Epithelial cell of proximal tubule (primary cell): Measurements from ENCODE around the gene CADPS. TPM values are rescaled to one million over a fixed set of nuclear protein-coding genes. Genes with fewer than 3 reads are reported as not detected.
"Not testable (repeated sequence)": the region's sequence is repeated elsewhere in the genome, so short reads cannot be mapped to it uniquely, and the experiment has no call there.

Experiments
- DNase-seq: peaks from one replicate; pipeline ENCODE4 v3.0.0-alpha.2; 2011; ENCODE audit warnings: low read depth
- H3K4me3 ChIP-seq: 2 replicates; pipeline ENCODE4 v1.5.1; 2011; ENCODE audit warnings: low read depth, mild to moderate bottlenecking, low read length
- CTCF ChIP-seq: conservative IDR thresholded peaks from 2 replicates; pipeline ENCODE4 v1.5.1; 2012; ENCODE audit warnings: low read depth, mild to moderate bottlenecking, low read length
- total RNA-seq: library from RNA; depleted of rRNA; stranded (reverse); fragments of >200 nt; gene quantifications from 2 replicates; pipeline ENCODE4 v1.2.3, GENCODE V29; 2015

Gene CADPS
- total RNA-seq, 1 donor from 2014 or later, result not detected

DNA sequence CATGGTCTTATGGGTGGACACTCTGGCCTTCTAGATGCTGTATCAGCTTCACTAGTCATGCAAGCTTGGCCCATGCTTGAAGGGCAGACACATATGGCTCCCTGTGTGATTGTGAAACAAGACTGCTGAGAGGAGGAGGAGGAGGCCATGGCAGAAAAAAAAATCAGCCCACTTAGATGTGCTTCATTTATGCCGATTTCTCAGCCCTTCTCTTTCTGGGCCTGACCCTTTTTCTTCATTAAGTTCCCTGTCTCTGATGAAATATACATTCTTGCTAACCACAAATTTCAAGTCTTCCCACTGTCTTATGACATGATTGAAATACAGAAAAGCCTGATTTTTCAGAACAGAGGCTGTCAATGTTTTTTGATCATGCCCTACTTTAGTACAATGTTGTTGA, 288.9 kb downstream of the CADPS start:
- DNase-seq, result no peak
- no peak for TF ChIP-seq CTCF
- no peak overlapping the region for H3K4me3 ChIP-seq

DNA sequence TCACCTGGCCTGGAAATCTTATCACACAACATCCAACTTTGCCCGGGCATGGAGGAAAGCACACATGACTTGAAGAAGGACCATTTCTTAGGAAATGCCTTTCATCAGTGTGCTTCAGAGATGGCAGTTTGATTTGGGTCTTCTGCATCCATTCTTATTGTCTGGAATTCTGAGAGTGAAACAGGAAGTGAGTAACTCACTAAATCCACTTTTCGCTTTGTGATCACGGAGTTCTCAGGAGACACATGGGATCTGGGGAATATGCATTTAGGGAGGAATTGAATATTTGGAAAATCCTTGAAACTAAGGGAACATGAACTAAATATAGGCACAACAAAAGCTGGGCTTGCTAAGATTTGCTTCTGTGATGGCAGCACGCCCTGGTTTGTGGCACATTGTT, 289.4 kb downstream of the CADPS start:
- H3K4me3 ChIP-seq, result no peak overlapping the region
- DNase-seq, result no peak
- TF ChIP-seq CTCF, result no peak

GRCh38 chr3:62584636-62585035, 290.6 kb downstream of the CADPS start:
- no peak for DNase-seq
- no peak for TF ChIP-seq CTCF

GRCh38 chr3:62582495-62583172, 292.6 kb downstream of the CADPS start:
- DNase-seq, result no peak
- no peak overlapping the region for H3K4me3 ChIP-seq
- TF ChIP-seq CTCF, result no peak

More at GRCh38 chr3:62584636-62585035, 290.6 kb downstream of the CADPS start:
- H3K4me3 ChIP-seq, result no peak overlapping the region

DNA sequence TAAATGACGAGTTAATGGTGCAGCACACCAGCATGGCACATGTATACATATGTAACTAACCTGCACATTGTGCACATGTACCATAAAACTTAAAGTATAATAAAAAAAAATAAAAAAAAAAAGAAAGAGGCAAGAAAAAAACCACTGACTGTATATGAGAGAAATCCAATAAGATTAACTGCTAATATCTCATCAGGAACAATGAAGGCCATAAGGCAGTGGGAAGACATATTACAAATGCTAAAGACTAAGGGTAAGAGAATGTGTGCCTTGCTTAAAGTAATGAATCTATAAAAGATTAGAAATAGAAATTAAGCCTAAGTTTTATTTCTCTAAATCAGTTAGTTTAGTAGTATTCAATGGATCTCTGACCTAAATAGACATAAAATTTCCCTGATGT, 294.7 kb downstream of the CADPS start:
- not testable (repeated sequence) for H3K4me3 ChIP-seq, DNase-seq

DNA sequence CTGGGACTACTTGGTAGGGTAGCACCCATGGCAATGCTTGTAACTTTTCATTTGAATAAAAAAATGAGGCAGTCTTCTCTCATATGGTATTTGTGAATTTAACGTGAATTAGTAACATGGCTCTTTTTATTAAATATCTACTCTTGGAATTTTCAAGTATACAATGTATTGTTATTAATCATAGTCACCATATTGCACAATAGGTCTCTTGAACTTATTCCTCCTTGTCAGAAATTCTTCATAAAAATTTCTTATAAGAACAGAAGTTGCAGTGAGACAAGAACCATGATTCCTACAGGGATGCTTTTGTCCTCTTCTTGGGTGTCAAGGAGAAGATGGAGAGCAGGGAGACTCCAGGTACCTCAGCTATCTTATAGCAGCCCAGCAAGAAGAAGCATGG, 298.1 kb downstream of the CADPS start:
- no peak for TF ChIP-seq CTCF
- H3K4me3 ChIP-seq, result no peak overlapping the region
- no peak for DNase-seq

DNA sequence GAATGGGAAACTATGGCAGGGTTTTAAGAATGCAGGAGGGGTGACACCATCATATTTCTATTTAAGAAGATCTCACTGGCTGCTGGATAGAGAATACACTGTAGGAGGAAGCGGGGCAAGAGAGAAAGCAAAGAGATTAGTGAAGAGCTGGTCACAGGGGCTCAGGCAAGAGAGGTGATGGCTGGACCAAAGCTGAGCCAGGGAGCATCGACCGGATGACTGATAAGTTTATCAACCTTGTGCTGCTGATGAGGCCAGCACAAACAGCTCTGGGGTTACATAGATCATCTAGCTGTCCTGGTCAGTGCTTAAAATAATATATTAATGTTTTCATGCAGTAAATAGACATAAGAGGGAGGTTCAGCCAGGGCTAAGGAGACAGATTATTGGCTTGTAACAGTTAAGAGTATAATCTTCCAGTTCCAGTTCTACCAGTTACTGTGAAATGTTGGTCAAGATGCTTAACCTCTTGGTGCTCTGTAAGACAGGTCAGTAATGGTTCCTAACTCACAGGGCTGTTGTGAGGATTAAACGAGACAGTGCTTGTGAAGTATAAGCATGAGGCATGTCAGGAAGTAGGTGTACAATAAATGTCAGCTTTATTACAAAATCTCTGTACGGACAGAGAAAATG, 300.8 kb downstream of the CADPS start:
- no peak for DNase-seq
- TF ChIP-seq CTCF, result no peak
- H3K4me3 ChIP-seq, result no peak overlapping the region
